ENCODE measurements around the gene ALKBH5. TPM values are rescaled to one million over a fixed set of nuclear protein-coding genes. Genes with fewer than 3 reads are reported as not detected.

ALKBH5 gene
- total and polyA plus RNA-seq, 9 of the 15 experiments (the other 6 are each of a cell fraction or from before 2014, with no cell fraction given): 11.4 to 70.0 (median 47.4) TPM

DNA sequence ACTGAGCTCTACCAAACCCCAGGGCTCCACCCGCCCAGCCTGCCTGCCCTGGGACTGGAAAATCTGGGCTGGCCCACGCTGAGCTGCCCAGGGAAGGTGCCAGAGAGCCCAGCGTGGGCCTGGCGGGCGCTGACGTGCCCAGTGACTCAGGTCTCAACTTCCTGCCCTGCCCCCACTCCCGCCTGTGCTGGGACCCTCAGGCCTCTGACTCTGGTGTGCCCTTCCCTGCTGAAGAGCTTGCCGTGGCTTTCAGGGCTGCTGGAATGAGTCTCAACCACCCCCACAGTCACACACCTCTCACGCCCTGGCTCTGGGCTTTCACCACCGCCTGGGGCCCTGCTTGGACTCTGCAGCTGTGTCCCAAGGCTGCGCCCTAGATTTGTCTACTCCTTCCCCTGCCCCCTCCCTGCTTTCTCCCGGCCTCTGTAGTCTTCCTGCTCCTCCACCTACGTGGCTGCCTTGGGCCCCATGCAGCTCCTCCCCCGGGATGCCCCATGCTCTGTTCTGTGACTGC, 52.2 kb downstream of the ALKBH5 start:
- intact Hi-C loops (cut with micrococcal nuclease) (no loop called here), in situ Hi-C loops (cut with MboI) (no loop called here)
- Histone ChIP-seq H2AFZ (ENCODE audit: low read depth, low read length) (no peak overlapping the region), H3K4me2 (ENCODE audit: insufficient read depth, low read length) (no peak overlapping the region), H3K9me3 (replicated peaks; ENCODE audit: control insufficient read depth, insufficient read depth, low read depth, low read length) (no peaks in the 10 kb centered on the region), H4K20me1 (replicated peaks; ENCODE audit: control insufficient read depth, insufficient read depth, low read length) (no peaks in the 10 kb centered on the region), H3K36me3 (ENCODE audit: control insufficient read depth, insufficient read depth, low read length) (no peaks in the 10 kb centered on the region), H3K9ac (ENCODE audit: insufficient read depth in 1 of 2, low read depth in 2 of 2, low read length in 2 of 2) (no peak overlapping the region), H3K9me1 (ENCODE audit: control insufficient read depth, insufficient read depth, low read length) (no peaks in the 10 kb centered on the region), H3K4me1 (replicated peaks in 1 of 2; ENCODE audit: control insufficient read depth in 2 of 2, insufficient read depth in 2 of 2, low read length in 2 of 2) (peaks cover 0 to 15% of the 10 kb centered on the region in 2 experiments; a peak in 1 of 5 replicates), H3K27ac (ENCODE audit: extremely low read depth, low read depth, low read length) (no peak overlapping the region), H3K27me3 (ENCODE audit: control insufficient read depth in 2 of 2, insufficient read depth in 2 of 2, low read length in 2 of 2) (no peaks in the 10 kb centered on the region), H3K4me3 (no peak overlapping the region), H3K79me2 (ENCODE audit: control insufficient read depth, insufficient read depth, low read length) (no peaks in the 10 kb centered on the region)
- ATAC-seq (no peak), FAIRE-seq (no peak), DNase-seq (ENCODE audit: extremely low read depth in 1 of 4, low spot score in 3 of 4) (no peak)
- ChIA-PET CTCF (ENCODE audit: low intra/inter-chr PET ratio) (no interaction called here), POLR2A (interaction anchor here (0.6 kb wide), 1 partner anchor 19 kb away, joined by 3 read pairs; no protein-coding TSS in a partner anchor)
- WGBS (ENCODE audit: insufficient coverage, low coverage, missing lambda C conversion rate): 65% methylated on average over 10 of the region's 14 CpGs
- BruUV-seq (replicated peaks): no TSS peak
- no peak for TF ChIP-seq SNIP1 (IDR thresholded peaks at IDR 0.05; ENCODE audit: low read depth)
- no peak for TF ChIP-seq RBM22 (IDR thresholded peaks at IDR 0.05; ENCODE audit: low read depth, low read length, poor library complexity, severe bottlenecking)
- no peak for TF ChIP-seq KLF6 (CRISPR knock-in tag; IDR thresholded peaks at IDR 0.05; ENCODE audit: borderline replicate concordance)
- TF ChIP-seq, protein P1, sequence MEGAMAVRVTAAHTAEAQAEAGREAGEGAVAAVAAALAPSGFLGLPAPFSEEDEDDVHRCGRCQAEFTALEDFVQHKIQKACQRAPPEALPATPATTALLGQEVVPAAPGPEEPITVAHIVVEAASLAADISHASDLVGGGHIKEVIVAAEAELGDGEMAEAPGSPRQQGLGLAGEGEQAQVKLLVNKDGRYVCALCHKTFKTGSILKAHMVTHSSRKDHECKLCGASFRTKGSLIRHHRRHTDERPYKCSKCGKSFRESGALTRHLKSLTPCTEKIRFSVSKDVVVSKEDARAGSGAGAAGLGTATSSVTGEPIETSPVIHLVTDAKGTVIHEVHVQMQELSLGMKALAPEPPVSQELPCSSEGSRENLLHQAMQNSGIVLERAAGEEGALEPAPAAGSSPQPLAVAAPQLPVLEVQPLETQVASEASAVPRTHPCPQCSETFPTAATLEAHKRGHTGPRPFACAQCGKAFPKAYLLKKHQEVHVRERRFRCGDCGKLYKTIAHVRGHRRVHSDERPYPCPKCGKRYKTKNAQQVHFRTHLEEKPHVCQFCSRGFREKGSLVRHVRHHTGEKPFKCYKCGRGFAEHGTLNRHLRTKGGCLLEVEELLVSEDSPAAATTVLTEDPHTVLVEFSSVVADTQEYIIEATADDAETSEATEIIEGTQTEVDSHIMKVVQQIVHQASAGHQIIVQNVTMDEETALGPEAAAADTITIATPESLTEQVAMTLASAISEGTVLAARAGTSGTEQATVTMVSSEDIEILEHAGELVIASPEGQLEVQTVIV (CRISPR knock-in tag; IDR thresholded peaks at IDR 0.05; ENCODE audit: borderline replicate concordance): no peak
- no peak for TF ChIP-seq MTA2 (IDR thresholded peaks at IDR 0.05; ENCODE audit: low read depth)
- no peak for TF ChIP-seq BCL6 (CRISPR knock-in tag; IDR thresholded peaks at IDR 0.05)
- TF ChIP-seq NR1H2 (CRISPR knock-in tag; IDR thresholded peaks at IDR 0.05): no peak
- TF ChIP-seq, protein P2, sequence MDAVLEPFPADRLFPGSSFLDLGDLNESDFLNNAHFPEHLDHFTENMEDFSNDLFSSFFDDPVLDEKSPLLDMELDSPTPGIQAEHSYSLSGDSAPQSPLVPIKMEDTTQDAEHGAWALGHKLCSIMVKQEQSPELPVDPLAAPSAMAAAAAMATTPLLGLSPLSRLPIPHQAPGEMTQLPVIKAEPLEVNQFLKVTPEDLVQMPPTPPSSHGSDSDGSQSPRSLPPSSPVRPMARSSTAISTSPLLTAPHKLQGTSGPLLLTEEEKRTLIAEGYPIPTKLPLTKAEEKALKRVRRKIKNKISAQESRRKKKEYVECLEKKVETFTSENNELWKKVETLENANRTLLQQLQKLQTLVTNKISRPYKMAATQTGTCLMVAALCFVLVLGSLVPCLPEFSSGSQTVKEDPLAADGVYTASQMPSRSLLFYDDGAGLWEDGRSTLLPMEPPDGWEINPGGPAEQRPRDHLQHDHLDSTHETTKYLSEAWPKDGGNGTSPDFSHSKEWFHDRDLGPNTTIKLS (IDR thresholded peaks at IDR 0.05; ENCODE audit: borderline replicate concordance, low read depth): no peak
- TF ChIP-seq DNMT1 (IDR thresholded peaks at IDR 0.05): no peak
- no peak for TF ChIP-seq ZNF239 (CRISPR knock-in tag; IDR thresholded peaks at IDR 0.05)
- no peak for TF ChIP-seq ZNF133 (CRISPR knock-in tag; IDR thresholded peaks at IDR 0.05)
- TF ChIP-seq SMAD2 (IDR thresholded peaks at IDR 0.05; ENCODE audit: low read depth, low read length): no peak
- no peak for TF ChIP-seq KHSRP (IDR thresholded peaks at IDR 0.05)
- TF ChIP-seq RB1 (IDR thresholded peaks at IDR 0.05; ENCODE audit: low read depth): no peak
- TF ChIP-seq, protein P3, sequence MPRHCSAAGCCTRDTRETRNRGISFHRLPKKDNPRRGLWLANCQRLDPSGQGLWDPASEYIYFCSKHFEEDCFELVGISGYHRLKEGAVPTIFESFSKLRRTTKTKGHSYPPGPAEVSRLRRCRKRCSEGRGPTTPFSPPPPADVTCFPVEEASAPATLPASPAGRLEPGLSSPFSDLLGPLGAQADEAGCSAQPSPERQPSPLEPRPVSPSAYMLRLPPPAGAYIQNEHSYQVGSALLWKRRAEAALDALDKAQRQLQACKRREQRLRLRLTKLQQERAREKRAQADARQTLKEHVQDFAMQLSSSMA (CRISPR knock-in tag; IDR thresholded peaks at IDR 0.05): no peak
- TF ChIP-seq ZNF354B (CRISPR knock-in tag; IDR thresholded peaks at IDR 0.05): no peak
- TF ChIP-seq NONO (IDR thresholded peaks at IDR 0.05; ENCODE audit: low read depth in 2 of 2, low read length in 1 of 2): no peak
